Measurements from ENCODE around the gene SHOX. TPM values are rescaled to one million over a fixed set of nuclear protein-coding genes. Genes with fewer than 3 reads are reported as not detected.

The SHOX gene
- total RNA-seq, 1 donor from 2014 or later = not detected

DNA sequence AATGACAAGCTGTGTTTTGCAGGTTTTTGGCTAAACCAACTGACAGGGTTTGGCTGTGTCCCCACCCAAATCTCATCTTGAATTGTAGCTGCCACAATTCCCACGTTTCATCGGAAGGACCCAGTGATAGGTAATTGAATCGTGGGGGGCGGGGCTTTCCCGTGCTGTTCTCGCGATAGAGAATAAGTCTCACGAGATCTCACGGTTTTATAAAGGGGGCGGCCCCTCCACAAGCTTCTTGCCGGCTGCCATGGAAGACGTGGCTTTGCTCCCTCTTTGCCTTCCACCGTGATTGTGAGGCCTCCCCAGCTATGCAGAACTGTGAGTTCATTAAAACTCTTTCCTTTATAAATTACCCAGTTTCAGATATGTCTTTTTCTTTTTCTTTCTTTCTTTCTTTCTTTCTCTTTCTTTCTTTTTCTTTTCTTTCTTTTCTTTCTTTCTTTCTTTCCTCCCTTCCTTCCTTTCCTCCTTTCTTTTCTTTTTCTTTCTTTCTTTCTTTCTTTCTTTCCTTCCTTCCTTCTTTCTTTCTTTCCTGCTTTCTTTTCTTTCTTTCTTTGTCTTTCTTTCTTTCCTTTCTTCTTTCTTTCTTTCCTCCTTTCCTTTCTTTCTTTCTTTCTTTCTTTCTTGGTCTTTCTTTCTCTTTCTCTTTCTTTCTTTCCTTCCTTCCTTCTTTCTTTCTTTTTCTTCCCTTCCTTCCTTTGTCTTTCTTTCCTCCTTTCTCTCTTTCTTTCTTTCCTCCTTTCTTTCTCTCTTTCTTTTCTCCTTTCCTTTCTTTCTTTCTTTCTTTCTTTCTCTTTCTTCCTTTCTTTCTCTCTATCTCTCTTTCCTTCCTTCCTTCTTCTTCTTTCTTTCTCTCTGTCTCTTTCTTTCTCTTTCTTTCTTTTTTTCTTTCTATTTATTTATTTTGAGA lies 54.8 kb downstream of the SHOX start:
- TF ChIP-seq CTCF (IDR thresholded peaks at IDR 0.05) = peak; percentile 25
- no peaks in the 10 kb centered on the region for H3K36me3 Mint-ChIP-seq (ENCODE audit: low read depth)
- CTCF ChIA-PET = no interaction called here
- POLR2A ChIA-PET = no interaction called here
- no peak overlapping the region for H3K4me3 Mint-ChIP-seq
- H3K4me1 Mint-ChIP-seq = no peaks in the 10 kb centered on the region
- H3K27me3 Mint-ChIP-seq = no peaks in the 10 kb centered on the region
- no peaks in the 10 kb centered on the region for H3K9me3 Mint-ChIP-seq
- intact Hi-C loops (cut with micrococcal nuclease) = no loop called here
- H3K27ac Mint-ChIP-seq = no peak overlapping the region
- ATAC-seq (ENCODE audit: low read depth) (no peak), DNase-seq (no peak)

GRCh38 chrX:689983-690382 lies 59.4 kb downstream of the SHOX start:
- no peak for ATAC-seq (ENCODE audit: low read depth)
- TF ChIP-seq CTCF (IDR thresholded peaks at IDR 0.05) = no peak
- Mint-ChIP-seq H3K27me3 (no peaks in the 10 kb centered on the region), H3K36me3 (ENCODE audit: low read depth) (no peaks in the 10 kb centered on the region), H3K9me3 (peaks cover 10% of the 10 kb centered on the region), H3K4me1 (no peaks in the 10 kb centered on the region), H3K4me3 (no peak overlapping the region), H3K27ac (no peak overlapping the region)
- intact Hi-C loops (cut with micrococcal nuclease) = no loop called here
- POLR2A ChIA-PET = no interaction called here
- DNase-seq = no peak
- CTCF ChIA-PET = no interaction called here

DNA sequence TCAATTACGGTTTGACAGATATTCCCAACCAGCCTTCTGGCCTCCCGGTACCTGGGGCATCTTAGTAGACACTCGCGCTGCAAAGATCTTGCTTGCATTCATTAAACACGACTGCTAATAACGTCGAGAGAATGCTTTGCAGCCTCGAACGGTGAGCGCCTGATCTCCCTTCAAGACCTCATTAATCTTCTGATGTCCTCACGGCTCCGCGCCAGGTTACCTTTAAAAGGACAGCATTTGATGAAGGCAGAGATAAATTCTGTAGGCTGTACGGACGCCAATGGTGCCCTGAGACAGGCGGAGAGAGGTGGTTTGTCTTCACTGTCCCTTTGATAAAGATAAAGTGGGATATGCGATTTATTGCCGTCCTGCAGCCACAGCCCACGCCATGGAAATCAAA lies 64.2 kb downstream of the SHOX start:
- no peak overlapping the region for H3K27ac Mint-ChIP-seq
- CTCF ChIA-PET = no interaction called here
- no peaks in the 10 kb centered on the region for H3K4me1 Mint-ChIP-seq
- no peaks in the 10 kb centered on the region for H3K36me3 Mint-ChIP-seq (ENCODE audit: low read depth)
- no peak for ATAC-seq (ENCODE audit: low read depth)
- H3K27me3 Mint-ChIP-seq = no peaks in the 10 kb centered on the region
- H3K9me3 Mint-ChIP-seq = peaks cover 19% of the 10 kb centered on the region
- no peak for TF ChIP-seq CTCF (IDR thresholded peaks at IDR 0.05)
- no peak for DNase-seq
- no peak overlapping the region for H3K4me3 Mint-ChIP-seq
- intact Hi-C loops (cut with micrococcal nuclease) = no loop called here
- POLR2A ChIA-PET = no interaction called here

- DNase-seq (no peak), ATAC-seq (ENCODE audit: low read depth) (no peak)
- Mint-ChIP-seq H3K4me1 (no peaks in the 10 kb centered on the region), H3K27ac (no peak overlapping the region), H3K9me3 (peaks cover 15% of the 10 kb centered on the region), H3K27me3 (no peaks in the 10 kb centered on the region), H3K36me3 (ENCODE audit: low read depth) (no peaks in the 10 kb centered on the region), H3K4me3 (no peak overlapping the region)
- CTCF ChIA-PET = no interaction called here
- POLR2A ChIA-PET = no interaction called here
- TF ChIP-seq CTCF (IDR thresholded peaks at IDR 0.05) = no peak
- intact Hi-C loops (cut with micrococcal nuclease) = no loop called here
Measured at GRCh38 chrX:698206-698605, 67.6 kb downstream of the SHOX start.

- Mint-ChIP-seq H3K27ac (no peak overlapping the region), H3K9me3 (peaks cover 10% of the 10 kb centered on the region), H3K4me3 (no peak overlapping the region), H3K36me3 (ENCODE audit: low read depth) (no peaks in the 10 kb centered on the region), H3K27me3 (no peaks in the 10 kb centered on the region), H3K4me1 (no peaks in the 10 kb centered on the region)
- no peak for DNase-seq
- TF ChIP-seq CTCF (IDR thresholded peaks at IDR 0.05) = no peak
- ChIA-PET CTCF (no interaction called here), POLR2A (no interaction called here)
- ATAC-seq (ENCODE audit: low read depth) = no peak
- intact Hi-C loops (cut with micrococcal nuclease) = no loop called here
Measured at GRCh38 chrX:700936-701335, 70.3 kb downstream of the SHOX start.
